Osteoblast (primary cell): ENCODE results near the gene C6orf47. TPM values are rescaled to one million over a fixed set of nuclear protein-coding genes. Genes with fewer than 3 reads are reported as not detected.

Source experiments
- DNase-seq: peaks from one replicate; pipeline ENCODE4 v3.0.0; 2011; ENCODE audit warnings: low spot score, mixed read lengths; ENCODE audit not compliant: insufficient read length; ENCODE audit errors: missing footprints
- H2AFZ ChIP-seq: 2 replicates; pipeline ENCODE4 v1.6.0; 2011; ENCODE audit warnings: mild to moderate bottlenecking, low read length
- H3K27ac ChIP-seq: 2 replicates; pipeline ENCODE4 v1.5.1; 2011; ENCODE audit warnings: mild to moderate bottlenecking, low read depth, low read length, moderate library complexity
- H3K27me3 ChIP-seq: 2 replicates; pipeline ENCODE4 v1.6.0; 2012; ENCODE audit warnings: mild to moderate bottlenecking, control low read depth, inconsistent platforms, low read length, moderate library complexity; ENCODE audit not compliant: insufficient read depth
- H3K36me3 ChIP-seq: 2 replicates; pipeline ENCODE4 v1.5.1; 2011; ENCODE audit warnings: mild to moderate bottlenecking, low read length, control low read depth, moderate library complexity; ENCODE audit not compliant: insufficient read depth
- H3K4me1 ChIP-seq: 2 replicates; pipeline ENCODE4 v1.5.1; 2011; ENCODE audit warnings: mild to moderate bottlenecking, low read length, control low read depth, moderate library complexity; ENCODE audit not compliant: insufficient read depth
- H3K4me2 ChIP-seq: 2 replicates; pipeline ENCODE4 v1.6.0; 2011; ENCODE audit warnings: mild to moderate bottlenecking, low read length; ENCODE audit not compliant: insufficient read depth
- H3K4me3 ChIP-seq: fragments of 200-600 bp; sonication (generic); 3 replicates; pipeline ENCODE4 v1.5.1; 2012; ENCODE audit warnings: mild to moderate bottlenecking, low read length, inconsistent platforms; ENCODE audit not compliant: insufficient read depth
- H3K79me2 ChIP-seq: 2 replicates; pipeline ENCODE4 v1.6.0; 2012; ENCODE audit warnings: mild to moderate bottlenecking, low read length, control low read depth, inconsistent platforms; ENCODE audit not compliant: insufficient read depth
- H3K9me3 ChIP-seq: 2 replicates; pipeline ENCODE4 v1.5.1; 2011; ENCODE audit warnings: low read depth, low read length, control low read depth
- H4K20me1 ChIP-seq: 2 replicates; pipeline ENCODE4 v1.6.0; 2012; ENCODE audit warnings: mild to moderate bottlenecking, low read length, control low read depth; ENCODE audit not compliant: insufficient read depth
- total RNA-seq: library from RNA; depleted of rRNA; stranded (reverse); fragments of >200 nt; gene quantifications from 2 replicates; pipeline ENCODE4 v1.2.3, GENCODE V29; 2012
- TF ChIP-seq, protein P1 (sequence below): IDR thresholded peaks from 2 replicates; pipeline ENCODE4 v1.5.1; 2011; ENCODE audit warnings: mild to moderate bottlenecking, low read depth, low read length, moderate library complexity; ENCODE audit errors: extremely low read depth

The C6orf47 gene
- total RNA-seq, 1 donor, result 21.7 TPM

DNA sequence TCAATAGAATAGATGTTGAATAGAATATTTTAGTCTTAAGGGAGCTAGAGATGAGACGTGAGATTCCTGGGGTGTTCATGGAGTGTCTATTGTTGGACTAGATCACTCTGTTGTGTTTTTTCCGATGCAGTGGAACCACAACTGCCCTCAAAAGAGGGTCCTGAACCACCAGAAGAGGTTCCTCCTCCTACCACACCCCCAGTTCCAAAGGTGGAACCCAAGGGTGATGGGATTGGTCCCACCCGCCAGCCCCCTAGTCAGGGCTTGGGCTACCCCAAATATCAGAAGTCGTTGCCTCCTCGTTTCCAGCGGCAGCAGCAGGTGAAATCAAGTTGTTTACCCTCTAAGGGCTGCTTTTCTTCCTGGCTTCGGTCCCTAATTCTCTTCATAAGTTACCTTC lies 31.6 kb downstream of the C6orf47 start:
- no peak for DNase-seq
- Histone ChIP-seq H2AFZ (no peak overlapping the region), H4K20me1 (peaks cover 42% of the 10 kb centered on the region), H3K79me2 (peaks cover 75% of the 10 kb centered on the region), H3K4me3 (no peak overlapping the region), H3K9me3 (no peaks in the 10 kb centered on the region), H3K36me3 (peaks cover 97% of the 10 kb centered on the region), H3K4me2 (no peak overlapping the region), H3K27me3 (no peaks in the 10 kb centered on the region), H3K4me1 (no peaks in the 10 kb centered on the region), H3K27ac (no peak overlapping the region)
- TF ChIP-seq, protein P1, sequence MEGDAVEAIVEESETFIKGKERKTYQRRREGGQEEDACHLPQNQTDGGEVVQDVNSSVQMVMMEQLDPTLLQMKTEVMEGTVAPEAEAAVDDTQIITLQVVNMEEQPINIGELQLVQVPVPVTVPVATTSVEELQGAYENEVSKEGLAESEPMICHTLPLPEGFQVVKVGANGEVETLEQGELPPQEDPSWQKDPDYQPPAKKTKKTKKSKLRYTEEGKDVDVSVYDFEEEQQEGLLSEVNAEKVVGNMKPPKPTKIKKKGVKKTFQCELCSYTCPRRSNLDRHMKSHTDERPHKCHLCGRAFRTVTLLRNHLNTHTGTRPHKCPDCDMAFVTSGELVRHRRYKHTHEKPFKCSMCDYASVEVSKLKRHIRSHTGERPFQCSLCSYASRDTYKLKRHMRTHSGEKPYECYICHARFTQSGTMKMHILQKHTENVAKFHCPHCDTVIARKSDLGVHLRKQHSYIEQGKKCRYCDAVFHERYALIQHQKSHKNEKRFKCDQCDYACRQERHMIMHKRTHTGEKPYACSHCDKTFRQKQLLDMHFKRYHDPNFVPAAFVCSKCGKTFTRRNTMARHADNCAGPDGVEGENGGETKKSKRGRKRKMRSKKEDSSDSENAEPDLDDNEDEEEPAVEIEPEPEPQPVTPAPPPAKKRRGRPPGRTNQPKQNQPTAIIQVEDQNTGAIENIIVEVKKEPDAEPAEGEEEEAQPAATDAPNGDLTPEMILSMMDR, result no peak

DNA sequence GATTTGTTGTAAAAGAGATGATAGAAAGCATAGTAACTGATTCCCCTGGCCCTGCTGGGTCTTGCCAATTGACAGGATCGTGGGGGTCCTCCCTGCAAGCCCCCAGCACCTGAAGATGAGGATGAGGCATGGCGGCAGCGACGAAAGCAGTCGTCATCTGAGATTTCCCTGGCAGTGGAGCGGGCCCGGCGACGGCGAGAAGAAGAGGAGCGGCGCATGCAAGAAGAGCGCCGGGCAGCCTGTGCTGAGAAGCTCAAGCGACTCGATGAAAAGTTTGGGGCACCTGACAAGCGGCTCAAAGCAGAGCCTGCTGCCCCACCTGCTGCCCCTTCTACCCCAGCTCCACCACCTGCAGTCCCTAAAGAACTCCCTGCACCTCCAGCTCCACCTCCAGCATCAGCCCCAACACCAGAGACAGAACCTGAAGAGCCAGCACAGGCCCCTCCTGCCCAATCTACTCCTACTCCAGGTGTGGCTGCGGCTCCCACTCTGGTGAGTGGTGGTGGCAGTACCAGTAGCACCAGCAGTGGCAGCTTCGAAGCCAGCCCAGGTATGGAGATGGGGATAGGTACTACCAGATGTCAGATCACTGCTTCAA lies 32.8 kb downstream of the C6orf47 start:
- H3K9me3 ChIP-seq, result no peaks in the 10 kb centered on the region
- H2AFZ ChIP-seq, result no peak overlapping the region
- H3K4me1 ChIP-seq, result peaks cover 2% of the 10 kb centered on the region
- no peak overlapping the region for H3K4me2 ChIP-seq
- no peak overlapping the region for H3K27ac ChIP-seq
- H3K27me3 ChIP-seq, result no peaks in the 10 kb centered on the region
- peak; percentile 26 for DNase-seq
- peaks cover 97% of the 10 kb centered on the region for H3K36me3 ChIP-seq
- H3K4me3 ChIP-seq, result no peak overlapping the region
- TF ChIP-seq, protein P1, result no peak
- H3K79me2 ChIP-seq, result peaks cover 84% of the 10 kb centered on the region
- peaks cover 52% of the 10 kb centered on the region for H4K20me1 ChIP-seq

DNA sequence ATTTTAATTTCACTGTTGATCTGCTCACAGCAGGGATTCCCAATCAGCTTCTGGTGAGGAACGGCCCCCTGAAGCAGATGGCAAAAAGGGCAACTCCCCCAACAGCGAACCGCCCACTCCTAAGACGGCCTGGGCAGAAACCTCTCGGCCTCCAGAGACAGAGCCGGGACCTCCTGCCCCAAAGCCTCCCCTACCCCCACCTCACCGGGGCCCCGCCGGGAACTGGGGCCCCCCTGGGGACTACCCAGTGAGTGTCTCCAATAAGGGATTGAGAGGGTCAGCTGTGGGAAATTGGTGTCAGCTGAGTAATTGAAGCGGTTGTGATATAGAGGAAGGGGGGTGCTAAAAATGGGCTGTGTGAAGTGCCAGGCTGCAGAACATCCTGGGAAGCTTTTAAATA lies 33.6 kb downstream of the C6orf47 start:
- Histone ChIP-seq H3K27ac (no peak overlapping the region), H3K27me3 (no peaks in the 10 kb centered on the region), H2AFZ (no peak overlapping the region), H3K36me3 (peaks cover 95% of the 10 kb centered on the region), H3K79me2 (peaks cover 84% of the 10 kb centered on the region), H3K4me2 (no peak overlapping the region), H3K9me3 (no peaks in the 10 kb centered on the region), H3K4me3 (no peak overlapping the region), H3K4me1 (peaks cover 10% of the 10 kb centered on the region), H4K20me1 (peaks cover 55% of the 10 kb centered on the region)
- peak; percentile 43 for DNase-seq
- TF ChIP-seq, protein P1, result no peak

DNA sequence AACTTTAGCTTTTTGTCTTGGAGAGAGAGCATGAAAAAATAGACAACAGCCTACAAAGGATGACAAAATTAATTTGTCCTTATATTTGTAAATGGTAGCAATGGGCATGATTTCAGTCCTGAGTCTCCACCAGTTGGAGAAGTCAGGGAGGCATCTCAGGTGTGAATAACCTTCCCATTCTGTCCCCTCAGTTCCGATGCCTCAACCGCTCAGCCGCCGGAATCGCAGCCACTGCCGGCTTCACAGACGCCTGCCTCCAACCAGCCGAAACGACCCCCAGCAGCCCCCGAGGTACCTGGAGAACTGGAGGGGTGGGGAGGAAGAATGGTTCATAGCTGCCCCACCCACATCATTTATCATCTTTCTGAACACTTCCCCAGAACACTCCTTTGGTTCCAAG lies 36.5 kb downstream of the C6orf47 start:
- peaks cover 18% of the 10 kb centered on the region for H3K4me1 ChIP-seq
- H3K79me2 ChIP-seq, result peaks cover 81% of the 10 kb centered on the region
- no peaks in the 10 kb centered on the region for H3K9me3 ChIP-seq
- peaks cover 68% of the 10 kb centered on the region for H3K36me3 ChIP-seq
- H4K20me1 ChIP-seq, result peaks cover 56% of the 10 kb centered on the region
- TF ChIP-seq, protein P1, result no peak
- H3K4me2 ChIP-seq, result no peak overlapping the region
- peak; percentile 67 for DNase-seq
- no peak overlapping the region for H3K27ac ChIP-seq
- no peak overlapping the region for H3K4me3 ChIP-seq
- no peak overlapping the region for H2AFZ ChIP-seq
- no peaks in the 10 kb centered on the region for H3K27me3 ChIP-seq
